Natural killer cell (primary cell): ENCODE results near the gene R3HDM2. TPM values are rescaled to one million over a fixed set of nuclear protein-coding genes. Genes with fewer than 3 reads are reported as not detected.

Experiments
- ATAC-seq, 3 donors: fragments of 150-1000 bp in 2 of 3; fragments of 200-7000 bp in 1 of 3; cut with Tn5 transposase; 1 replicate in 1 of 3; 2 replicates in 2 of 3; pipeline ENCODE4 v1.10.0; 2021; ENCODE audit warnings: mild to moderate bottlenecking in 2 of 3, moderate library complexity in 2 of 3
- DNase-seq, 2 donors: peaks; one replicate each; pipeline versions ENCODE4 v3.0.0 to v3.0.0-alpha.2; 2013 to 2021; ENCODE audit warnings: mixed read lengths in 1 of 2
- H3K27ac ChIP-seq: one replicate; pipeline ENCODE4 v1.5.1; 2013; ENCODE audit warnings: mild to moderate bottlenecking, low read length
- H3K27me3 ChIP-seq: one replicate; pipeline ENCODE4 v1.6.1; 2013; ENCODE audit warnings: low read length; ENCODE audit not compliant: control insufficient read depth, insufficient read depth
- H3K36me3 ChIP-seq: one replicate; pipeline ENCODE4 v1.6.1; 2013; ENCODE audit warnings: low read length; ENCODE audit not compliant: control insufficient read depth, insufficient read depth
- H3K4me1 ChIP-seq: one replicate; pipeline ENCODE4 v1.6.1; 2013; ENCODE audit warnings: low read length; ENCODE audit not compliant: control insufficient read depth, insufficient read depth
- H3K4me3 ChIP-seq: one replicate; pipeline ENCODE4 v1.5.1; 2013; ENCODE audit warnings: low read length
- H3K9me3 ChIP-seq: one replicate; pipeline ENCODE4 v1.6.1; 2013; ENCODE audit warnings: low read length; ENCODE audit not compliant: control insufficient read depth, insufficient read depth
- H3K27ac Mint-ChIP-seq, 2 donors: one replicate each; pipeline ENCODE4 v1.8.0; 2022; ENCODE audit warnings: mild to moderate bottlenecking in 2 of 2, mixed read lengths in 2 of 2, moderate library complexity in 1 of 2
- H3K27me3 Mint-ChIP-seq, 2 donors: one replicate each; pipeline ENCODE4 v1.8.0; 2022; ENCODE audit warnings: low read depth in 2 of 2, mixed read lengths in 2 of 2
- H3K36me3 Mint-ChIP-seq: one replicate; pipeline ENCODE4 v1.8.0; 2022; ENCODE audit warnings: mixed read lengths
- H3K4me1 Mint-ChIP-seq, 2 donors: one replicate each; pipeline ENCODE4 v1.8.0; 2022; ENCODE audit warnings: mixed read lengths in 2 of 2
- H3K4me3 Mint-ChIP-seq: one replicate; pipeline ENCODE4 v1.8.0; 2022; ENCODE audit warnings: mild to moderate bottlenecking, moderate library complexity, mixed read lengths
- H3K9me3 Mint-ChIP-seq, 2 donors: one replicate each; pipeline ENCODE4 v1.8.0; 2022; ENCODE audit warnings: mixed read lengths in 2 of 2
- CTCF ChIP-seq: fragments of 200-600 bp; IDR thresholded peaks from one replicate; pipeline ENCODE4 v1.8.0; 2022; ENCODE audit warnings: antibody characterized with exemption
- WGBS: methylation state at CpG from one replicate; pipeline ENCODE4 v1.1.7; 2013; ENCODE audit warnings: missing lambda C conversion rate; ENCODE audit not compliant: insufficient coverage; 5-methylcytosine and 5-hydroxymethylcytosine counted together
- intact Hi-C: fragments of 100-400 bp; cut with micrococcal nuclease; formaldehyde crosslinking; loops from one replicate; pipeline ENCODE4 v1.14.2; 2022
- total RNA-seq, 4 donors: library from RNA; stranded (reverse); fragments of 120-200 nt in 1 of 4; gene quantifications; one replicate each; pipeline versions ENCODE4 v1.2.3 to v1.2.4, GENCODE V29; 2013 to 2022

Gene R3HDM2
- total RNA-seq, 3 donors from 2014 or later (not counting 1 experiment from before 2014, with no cell fraction given): 110 to 124 (median 123) TPM

GRCh38 chr12:57347284-57347683 is 83.6 kb downstream of the R3HDM2 start:
- Mint-ChIP-seq H3K9me3 (no peaks in the 10 kb centered on the region), H3K4me3 (no peak overlapping the region), H3K36me3 (no peaks in the 10 kb centered on the region), H3K27ac (peak overlapping the region; percentile 10 to 39), H3K4me1 (peaks cover 16 to 18% of the 10 kb centered on the region in 2 donors), H3K27me3 (no peaks in the 10 kb centered on the region)
- no peak overlapping the region for H3K27ac ChIP-seq
- ATAC-seq (no peak), DNase-seq (no peak)
- no peaks in the 10 kb centered on the region for H3K27me3 ChIP-seq
- peaks cover 4% of the 10 kb centered on the region for H3K9me3 ChIP-seq
- H3K36me3 ChIP-seq: no peaks in the 10 kb centered on the region
- no peaks in the 10 kb centered on the region for H3K4me1 ChIP-seq
- intact Hi-C loops: no loop called here
- TF ChIP-seq CTCF: no peak
- H3K4me3 ChIP-seq: no peak overlapping the region

- no peaks in the 10 kb centered on the region for H3K27me3 Mint-ChIP-seq
- H3K36me3 Mint-ChIP-seq: no peaks in the 10 kb centered on the region
- no peak overlapping the region for H3K4me3 Mint-ChIP-seq
- Histone ChIP-seq H3K4me3 (no peak overlapping the region), H3K27me3 (no peaks in the 10 kb centered on the region), H3K4me1 (no peaks in the 10 kb centered on the region), H3K36me3 (peaks cover 3% of the 10 kb centered on the region), H3K27ac (no peak overlapping the region), H3K9me3 (peaks cover 4% of the 10 kb centered on the region)
- no peaks in the 10 kb centered on the region for H3K9me3 Mint-ChIP-seq
- DNase-seq: no peak
- 95% methylated on average over 2 of the region's 7 CpGs for WGBS
- H3K4me1 Mint-ChIP-seq: peaks cover 32 to 37% of the 10 kb centered on the region in 2 donors
- H3K27ac Mint-ChIP-seq: no peak overlapping the region
- ATAC-seq: no peak
- no peak for TF ChIP-seq CTCF
- intact Hi-C loops: no loop called here
Measured at GRCh38 chr12:57343703-57344378, 87.0 kb downstream of the R3HDM2 start.

GRCh38 chr12:57342207-57342691 is 88.6 kb downstream of the R3HDM2 start:
- no peak for DNase-seq
- TF ChIP-seq CTCF: no peak
- H3K9me3 Mint-ChIP-seq: no peaks in the 10 kb centered on the region
- H3K27ac Mint-ChIP-seq: peak overlapping the region in 1 of 2 donors; percentile 14
- Histone ChIP-seq H3K4me3 (no peak overlapping the region), H3K4me1 (no peaks in the 10 kb centered on the region), H3K27me3 (no peaks in the 10 kb centered on the region), H3K36me3 (peaks cover 3% of the 10 kb centered on the region), H3K27ac (no peak overlapping the region), H3K9me3 (no peaks in the 10 kb centered on the region)
- WGBS: 85% methylated on average over 6 of the region's 7 CpGs
- H3K4me1 Mint-ChIP-seq: peaks cover 37 to 39% of the 10 kb centered on the region in 2 donors
- no peak overlapping the region for H3K4me3 Mint-ChIP-seq
- no peaks in the 10 kb centered on the region for H3K27me3 Mint-ChIP-seq
- H3K36me3 Mint-ChIP-seq: no peaks in the 10 kb centered on the region
- intact Hi-C loops: no loop called here
- ATAC-seq: no peak
